HCT116 (cell line): ENCODE data around the gene CACNA2D3. TPM values are rescaled to one million over a fixed set of nuclear protein-coding genes. Genes with fewer than 3 reads are reported as not detected.

ENCODE experiments used
- ATAC-seq: fragments of 200-7000 bp; cut with Tn5 transposase; 2 replicates; pipeline ENCODE4 v1.9.1; 2020; ENCODE audit warnings: mild to moderate bottlenecking, moderate library complexity
- BruUV-seq: library from RNA; stranded (reverse); fragments of 400-500 nt; replicated peaks from 2 replicates; lab custom pipeline; 2021; lab: Mats Ljungman, UMichigan
- CTCF ChIA-PET: fragments of 300-600 bp; sonication (Branson Sonifier 250); formaldehyde crosslinking; loops from one replicate; lab custom pipeline; 2021; ENCODE audit warnings: antibody characterized with exemption; lab: Charles Lee
- POLR2A ChIA-PET: fragments of 300-600, 350-600 bp; sonication (Branson Sonifier 250); formaldehyde crosslinking; loops from one replicate; lab custom pipeline; 2021; ENCODE audit warnings: antibody characterized with exemption; lab: Charles Lee
- RAD21 ChIA-PET, 2 experiments: fragments of 300-600 bp; sonication (Branson Sonifier 250); formaldehyde crosslinking; loops; one replicate each; lab custom pipeline; 2023; ENCODE audit warnings: low total read pairs in 2 of 2; ENCODE audit not compliant: uncharacterized antibody in 2 of 2, unreplicated experiment in 2 of 2, low non-redundant PET in 1 of 2; lab: Charles Lee
- DNase-seq: peaks from one replicate; pipeline ENCODE4 v3.0.0-alpha.2; 2010; ENCODE audit warnings: low read depth, low spot score
- H2AFZ ChIP-seq: fragments of 200-600 bp; shearing (Covaris generic), sonication (generic); 2 replicates; pipeline ENCODE4 v1.6.1; 2017; ENCODE audit warnings: low read depth, mixed run types, mixed read lengths, antibody characterized with exemption, low read length; ENCODE audit not compliant: poor library complexity, severe bottlenecking
- H3K27ac ChIP-seq: 2 replicates; pipeline ENCODE4 v1.5.1; 2012; ENCODE audit warnings: low read depth, low read length
- H3K27me3 ChIP-seq: fragments of 200-600 bp; sonication (generic); 2 replicates; pipeline ENCODE4 v1.6.1; 2016; ENCODE audit warnings: mixed run types, low read length, mixed read lengths; ENCODE audit not compliant: insufficient read depth
- H3K36me3 ChIP-seq, 2 experiments: fragments of 200-500 bp in 1 of 2; fragments of 200-600 bp in 1 of 2; sonication (Bioruptor generic) in 1 of 2; sonication (generic) in 1 of 2; 2 replicates each; pipeline versions ENCODE4 v1.5.1 to v1.6.1; 2014 to 2016; ENCODE audit warnings: low read length in 2 of 2, inconsistent platforms in 1 of 2, mixed read lengths in 1 of 2, mixed run types in 1 of 2; ENCODE audit not compliant: insufficient read depth in 2 of 2, control insufficient read depth in 1 of 2
- H3K4me1 ChIP-seq, 2 experiments: fragments of 200-600 bp in 1 of 2; sonication (generic) in 1 of 2; 2 replicates each; pipeline versions ENCODE4 v1.5.1 to v1.6.1; 2012 to 2017; ENCODE audit warnings: low read length in 2 of 2, inconsistent platforms in 1 of 2, mild to moderate bottlenecking in 1 of 2, mixed read lengths in 1 of 2, mixed run types in 1 of 2, moderate library complexity in 1 of 2; ENCODE audit not compliant: insufficient read depth in 2 of 2, control insufficient read depth in 1 of 2
- H3K4me2 ChIP-seq: fragments of 200-600 bp; sonication (generic); 2 replicates; pipeline ENCODE4 v1.6.1; 2017; ENCODE audit warnings: mixed run types, low read length, mixed read lengths
- H3K4me3 ChIP-seq, 2 experiments: fragments of 200-600 bp in 1 of 2; sonication (generic) in 1 of 2; replicated peaks in 1 of 2; 2 replicates each; pipeline ENCODE4 v1.5.1; 2011 to 2016; ENCODE audit warnings: low read length in 2 of 2, control low read depth in 1 of 2, low read depth in 1 of 2, mild to moderate bottlenecking in 1 of 2, mixed read lengths in 1 of 2, mixed run types in 1 of 2
- H3K79me2 ChIP-seq: fragments of 200-600 bp; sonication (generic); 2 replicates; pipeline ENCODE4 v1.6.1; 2017; ENCODE audit warnings: mild to moderate bottlenecking, mixed run types, low read length, moderate library complexity, mixed read lengths; ENCODE audit not compliant: insufficient read depth
- H3K9ac ChIP-seq: fragments of 200-600 bp; sonication (generic); 2 replicates; pipeline ENCODE4 v1.6.1; 2016; ENCODE audit warnings: low read length, mixed read lengths
- H3K9me2 ChIP-seq: fragments of 200-600 bp; sonication (generic), shearing (Covaris generic); 2 replicates; pipeline ENCODE4 v1.6.1; 2017; ENCODE audit warnings: mixed run types, mild to moderate bottlenecking, moderate library complexity; ENCODE audit not compliant: insufficient read depth
- H3K9me3 ChIP-seq, 2 experiments: fragments of 200-500 bp in 1 of 2; fragments of 200-600 bp in 1 of 2; sonication (Bioruptor generic) in 1 of 2; sonication (generic) in 1 of 2; 2 replicates each; pipeline ENCODE4 v1.6.1; 2014 to 2017; ENCODE audit warnings: low read length in 2 of 2, mixed read lengths in 2 of 2, inconsistent platforms in 1 of 2, low read depth in 1 of 2, mild to moderate bottlenecking in 1 of 2, mixed run types in 1 of 2, moderate library complexity in 1 of 2; ENCODE audit not compliant: control insufficient read depth in 1 of 2, insufficient read depth in 1 of 2
- H4K20me1 ChIP-seq: fragments of 200-600 bp; sonication (generic), shearing (Covaris generic); 2 replicates; pipeline ENCODE4 v1.6.1; 2017; ENCODE audit warnings: mixed run types, mild to moderate bottlenecking, moderate library complexity; ENCODE audit not compliant: insufficient read depth
- POLR2AphosphoS5 ChIP-seq: IDR thresholded peaks from 2 replicates; pipeline ENCODE4 v1.6.1; 2011; ENCODE audit warnings: mild to moderate bottlenecking, low read depth, low read length, moderate library complexity
- RAD21 ChIP-seq: IDR thresholded peaks from 2 replicates; pipeline ENCODE4 v1.6.1; 2012; ENCODE audit warnings: low read depth, mild to moderate bottlenecking
- SIN3A ChIP-seq: IDR thresholded peaks from 2 replicates; pipeline ENCODE4 v1.6.1; 2012; ENCODE audit warnings: low read depth
- SRF ChIP-seq: IDR thresholded peaks from 2 replicates; pipeline ENCODE4 v1.6.1; 2012; ENCODE audit warnings: low read depth
- TCF7L2 ChIP-seq: IDR thresholded peaks from 2 replicates; pipeline ENCODE4 v1.7.0; 2011; ENCODE audit warnings: borderline replicate concordance, inconsistent platforms; ENCODE audit not compliant: insufficient read depth, insufficient read length; ENCODE audit errors: extremely low read depth
- ZFX ChIP-seq: fragments of 450-650 bp; IDR thresholded peaks from 2 replicates; pipeline ENCODE4 v1.6.1; 2017
- intact Hi-C: fragments of 100-400 bp; cut with micrococcal nuclease; formaldehyde crosslinking; loops from 2 replicates; pipeline ENCODE4 v1.10.0; 2022
- total RNA-seq: library from RNA; stranded (reverse); gene quantifications from one replicate; pipeline ENCODE4 v1.2.1, GENCODE V29; 2021; ENCODE audit not compliant: unreplicated experiment
- TF ChIP-seq, protein P1 (sequence below): IDR thresholded peaks from 2 replicates; pipeline ENCODE4 v1.6.1; 2011; ENCODE audit warnings: mild to moderate bottlenecking, low read length, moderate library complexity; ENCODE audit not compliant: insufficient replicate concordance; ENCODE audit errors: extremely low read depth
- TF ChIP-seq, protein P2 (sequence below): IDR thresholded peaks from 2 replicates; pipeline ENCODE4 v1.6.1; 2012
- TF ChIP-seq, protein P3 (sequence below), 3 experiments: fragments of 200-600 bp in 1 of 3; sonication (generic) in 1 of 3; IDR thresholded peaks in 2 of 3; conservative IDR thresholded peaks in 1 of 3; 2 replicates each; pipeline ENCODE4 v1.5.1; 2012 to 2017; ENCODE audit warnings: low read depth in 2 of 3, low read length in 2 of 3, antibody characterized with exemption in 1 of 3, borderline replicate concordance in 1 of 3, control low read depth in 1 of 3, mild to moderate bottlenecking in 1 of 3, mixed read lengths in 1 of 3, mixed run types in 1 of 3, moderate library complexity in 1 of 3; ENCODE audit not compliant: insufficient read depth in 1 of 3

Gene CACNA2D3
- total RNA-seq, 1 experiment from 2014 or later = 0.20 TPM

DNA sequence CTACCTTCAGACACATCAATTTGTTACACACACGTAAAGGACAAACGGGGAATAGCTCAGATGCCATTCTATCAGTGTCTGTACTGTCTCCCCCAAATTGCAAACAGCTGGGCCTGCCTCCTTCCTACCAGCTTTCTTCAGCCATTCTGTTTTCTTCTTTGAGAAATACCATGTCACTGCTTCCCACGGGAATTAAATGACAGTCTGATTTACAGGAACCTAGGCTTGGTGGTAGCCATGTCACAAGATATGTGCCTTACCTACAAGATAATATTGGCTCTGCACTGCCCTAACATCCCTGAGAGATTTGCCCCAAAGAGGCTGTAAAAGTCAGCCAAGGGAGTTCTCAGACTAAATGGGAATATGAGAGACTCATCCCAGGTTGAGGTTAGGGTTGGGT lies 497.2 kb downstream of the CACNA2D3 start:
- H3K4me2 ChIP-seq = no peak overlapping the region
- no peaks in the 10 kb centered on the region for H3K79me2 ChIP-seq
- H3K9me3 ChIP-seq = peaks cover 0 to 4% of the 10 kb centered on the region in 2 experiments; a peak in 2 of 4 replicates
- H4K20me1 ChIP-seq = no peaks in the 10 kb centered on the region
- no peak overlapping the region for H3K9ac ChIP-seq
- DNase-seq (no peak), ATAC-seq (no peak)
- no peaks in the 10 kb centered on the region for H3K9me2 ChIP-seq
- TF ChIP-seq SIN3A = no peak
- TF ChIP-seq TCF7L2 = no peak
- TF ChIP-seq SRF = no peak
- TF ChIP-seq, protein P1, sequence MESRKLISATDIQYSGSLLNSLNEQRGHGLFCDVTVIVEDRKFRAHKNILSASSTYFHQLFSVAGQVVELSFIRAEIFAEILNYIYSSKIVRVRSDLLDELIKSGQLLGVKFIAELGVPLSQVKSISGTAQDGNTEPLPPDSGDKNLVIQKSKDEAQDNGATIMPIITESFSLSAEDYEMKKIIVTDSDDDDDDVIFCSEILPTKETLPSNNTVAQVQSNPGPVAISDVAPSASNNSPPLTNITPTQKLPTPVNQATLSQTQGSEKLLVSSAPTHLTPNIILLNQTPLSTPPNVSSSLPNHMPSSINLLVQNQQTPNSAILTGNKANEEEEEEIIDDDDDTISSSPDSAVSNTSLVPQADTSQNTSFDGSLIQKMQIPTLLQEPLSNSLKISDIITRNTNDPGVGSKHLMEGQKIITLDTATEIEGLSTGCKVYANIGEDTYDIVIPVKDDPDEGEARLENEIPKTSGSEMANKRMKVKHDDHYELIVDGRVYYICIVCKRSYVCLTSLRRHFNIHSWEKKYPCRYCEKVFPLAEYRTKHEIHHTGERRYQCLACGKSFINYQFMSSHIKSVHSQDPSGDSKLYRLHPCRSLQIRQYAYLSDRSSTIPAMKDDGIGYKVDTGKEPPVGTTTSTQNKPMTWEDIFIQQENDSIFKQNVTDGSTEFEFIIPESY = no peak
- TF ChIP-seq, protein P2, sequence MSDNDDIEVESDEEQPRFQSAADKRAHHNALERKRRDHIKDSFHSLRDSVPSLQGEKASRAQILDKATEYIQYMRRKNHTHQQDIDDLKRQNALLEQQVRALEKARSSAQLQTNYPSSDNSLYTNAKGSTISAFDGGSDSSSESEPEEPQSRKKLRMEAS = no peak
- no peaks in the 10 kb centered on the region for H3K27me3 ChIP-seq
- intact Hi-C loops = no loop called here
- H3K4me1 ChIP-seq = no peaks in the 10 kb centered on the region
- RAD21 ChIA-PET = no interaction called here
- H3K27ac ChIP-seq = no peak overlapping the region
- H3K4me3 ChIP-seq = no peak overlapping the region
- POLR2A ChIA-PET = no interaction called here
- H3K36me3 ChIP-seq = no peaks in the 10 kb centered on the region
- no TSS peak for BruUV-seq
- CTCF ChIA-PET = no interaction called here
- no peak overlapping the region for H2AFZ ChIP-seq

DNA sequence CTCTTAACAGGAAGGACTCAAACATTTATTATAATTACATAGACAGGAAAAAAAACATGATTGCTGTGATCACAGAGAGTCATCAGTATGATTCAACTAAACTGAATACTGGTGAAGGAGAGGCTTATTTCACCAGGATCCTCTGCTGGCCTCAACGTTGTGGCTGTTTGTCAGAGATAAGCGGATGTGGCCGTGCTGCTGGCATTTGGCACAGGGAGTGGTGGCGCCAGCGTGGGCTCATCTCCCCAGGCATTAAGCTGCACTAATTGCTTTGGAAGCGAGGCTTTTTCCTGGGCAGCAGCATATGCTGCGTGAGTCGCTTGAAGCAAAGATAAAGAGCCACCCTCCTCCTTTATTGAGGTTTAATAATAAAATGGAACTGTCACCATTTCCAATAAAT lies 498.8 kb downstream of the CACNA2D3 start:
- Histone ChIP-seq H3K4me1 (no peaks in the 10 kb centered on the region), H3K27me3 (no peaks in the 10 kb centered on the region), H3K79me2 (no peaks in the 10 kb centered on the region), H4K20me1 (no peaks in the 10 kb centered on the region), H3K4me2 (no peak overlapping the region), H3K9ac (no peak overlapping the region), H3K27ac (no peak overlapping the region), H3K4me3 (no peak overlapping the region), H3K36me3 (no peaks in the 10 kb centered on the region), H3K9me2 (no peaks in the 10 kb centered on the region), H2AFZ (no peak overlapping the region), H3K9me3 (peaks cover 4% of the 10 kb centered on the region in 2 experiments; a peak in 2 of 4 replicates)
- intact Hi-C loops = no loop called here
- ATAC-seq (no peak), DNase-seq (no peak)
- TF ChIP-seq, protein P3, sequence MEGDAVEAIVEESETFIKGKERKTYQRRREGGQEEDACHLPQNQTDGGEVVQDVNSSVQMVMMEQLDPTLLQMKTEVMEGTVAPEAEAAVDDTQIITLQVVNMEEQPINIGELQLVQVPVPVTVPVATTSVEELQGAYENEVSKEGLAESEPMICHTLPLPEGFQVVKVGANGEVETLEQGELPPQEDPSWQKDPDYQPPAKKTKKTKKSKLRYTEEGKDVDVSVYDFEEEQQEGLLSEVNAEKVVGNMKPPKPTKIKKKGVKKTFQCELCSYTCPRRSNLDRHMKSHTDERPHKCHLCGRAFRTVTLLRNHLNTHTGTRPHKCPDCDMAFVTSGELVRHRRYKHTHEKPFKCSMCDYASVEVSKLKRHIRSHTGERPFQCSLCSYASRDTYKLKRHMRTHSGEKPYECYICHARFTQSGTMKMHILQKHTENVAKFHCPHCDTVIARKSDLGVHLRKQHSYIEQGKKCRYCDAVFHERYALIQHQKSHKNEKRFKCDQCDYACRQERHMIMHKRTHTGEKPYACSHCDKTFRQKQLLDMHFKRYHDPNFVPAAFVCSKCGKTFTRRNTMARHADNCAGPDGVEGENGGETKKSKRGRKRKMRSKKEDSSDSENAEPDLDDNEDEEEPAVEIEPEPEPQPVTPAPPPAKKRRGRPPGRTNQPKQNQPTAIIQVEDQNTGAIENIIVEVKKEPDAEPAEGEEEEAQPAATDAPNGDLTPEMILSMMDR (IDR thresholded peaks at IDR 0.05 in 2 of 3, conservative IDR thresholded peaks at IDR 0.05 in 1 of 3; ENCODE audit: borderline replicate concordance in 1 of 3, insufficient read depth in 1 of 3, low read depth in 2 of 3, low read length in 2 of 3) = no peak
- TF ChIP-seq POLR2AphosphoS5 = no peak
- no peak for TF ChIP-seq ZFX
- TF ChIP-seq RAD21 = no peak
- ChIA-PET CTCF (no interaction called here), POLR2A (no interaction called here), RAD21 (no interaction called here)
- no TSS peak for BruUV-seq
